GM12801 (cell line): ENCODE results near the gene C16orf54.

Source experiments
- TF ChIP-seq, protein P1 (sequence below): IDR thresholded peaks from one replicate; pipeline ENCODE4 v1.5.1; 2011; ENCODE audit warnings: control low read depth; ENCODE audit not compliant: insufficient read length; ENCODE audit errors: extremely low read depth

C16orf54 gene

DNA sequence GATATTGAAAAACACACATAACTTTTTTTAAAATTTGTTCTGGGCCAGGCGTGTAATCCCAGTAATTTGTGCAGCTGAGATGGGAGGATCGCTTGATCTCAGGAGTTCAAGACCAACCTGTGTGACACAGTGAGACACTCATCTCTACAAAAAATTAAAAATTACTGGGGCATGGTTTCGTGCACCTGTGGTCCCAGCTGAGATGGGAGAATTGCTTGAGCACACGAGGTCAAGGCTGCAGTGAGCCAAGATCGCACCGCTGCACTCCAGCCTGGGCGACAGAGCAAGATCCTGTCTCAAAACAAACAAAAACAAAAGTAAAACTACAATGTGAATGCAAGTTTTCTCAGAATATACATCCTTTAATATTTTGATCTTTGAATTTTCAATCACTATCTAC is 15.1 kb downstream of the C16orf54 start:
- TF ChIP-seq, protein P1, sequence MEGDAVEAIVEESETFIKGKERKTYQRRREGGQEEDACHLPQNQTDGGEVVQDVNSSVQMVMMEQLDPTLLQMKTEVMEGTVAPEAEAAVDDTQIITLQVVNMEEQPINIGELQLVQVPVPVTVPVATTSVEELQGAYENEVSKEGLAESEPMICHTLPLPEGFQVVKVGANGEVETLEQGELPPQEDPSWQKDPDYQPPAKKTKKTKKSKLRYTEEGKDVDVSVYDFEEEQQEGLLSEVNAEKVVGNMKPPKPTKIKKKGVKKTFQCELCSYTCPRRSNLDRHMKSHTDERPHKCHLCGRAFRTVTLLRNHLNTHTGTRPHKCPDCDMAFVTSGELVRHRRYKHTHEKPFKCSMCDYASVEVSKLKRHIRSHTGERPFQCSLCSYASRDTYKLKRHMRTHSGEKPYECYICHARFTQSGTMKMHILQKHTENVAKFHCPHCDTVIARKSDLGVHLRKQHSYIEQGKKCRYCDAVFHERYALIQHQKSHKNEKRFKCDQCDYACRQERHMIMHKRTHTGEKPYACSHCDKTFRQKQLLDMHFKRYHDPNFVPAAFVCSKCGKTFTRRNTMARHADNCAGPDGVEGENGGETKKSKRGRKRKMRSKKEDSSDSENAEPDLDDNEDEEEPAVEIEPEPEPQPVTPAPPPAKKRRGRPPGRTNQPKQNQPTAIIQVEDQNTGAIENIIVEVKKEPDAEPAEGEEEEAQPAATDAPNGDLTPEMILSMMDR, result no peak

DNA sequence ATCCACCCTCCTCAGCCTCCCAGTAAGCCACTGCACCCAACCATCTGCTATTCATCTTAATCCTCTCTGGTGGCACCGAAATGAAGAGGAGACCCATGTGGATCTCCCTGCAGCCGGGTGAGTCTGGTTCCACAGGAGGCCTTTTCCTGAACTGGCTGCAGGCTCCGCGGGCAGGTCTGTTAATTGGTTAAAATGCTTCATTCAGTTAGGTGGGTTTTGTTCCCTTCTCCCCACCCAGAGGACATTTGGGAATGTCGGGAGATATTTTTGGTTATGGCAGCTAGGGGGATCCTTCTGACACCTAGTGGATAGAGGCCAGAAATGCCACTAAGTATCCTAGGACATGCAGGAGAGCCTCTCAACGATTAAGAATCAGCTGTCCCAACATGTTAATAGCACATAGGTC is 16.7 kb downstream of the C16orf54 start:
- TF ChIP-seq, protein P1, result no peak

DNA sequence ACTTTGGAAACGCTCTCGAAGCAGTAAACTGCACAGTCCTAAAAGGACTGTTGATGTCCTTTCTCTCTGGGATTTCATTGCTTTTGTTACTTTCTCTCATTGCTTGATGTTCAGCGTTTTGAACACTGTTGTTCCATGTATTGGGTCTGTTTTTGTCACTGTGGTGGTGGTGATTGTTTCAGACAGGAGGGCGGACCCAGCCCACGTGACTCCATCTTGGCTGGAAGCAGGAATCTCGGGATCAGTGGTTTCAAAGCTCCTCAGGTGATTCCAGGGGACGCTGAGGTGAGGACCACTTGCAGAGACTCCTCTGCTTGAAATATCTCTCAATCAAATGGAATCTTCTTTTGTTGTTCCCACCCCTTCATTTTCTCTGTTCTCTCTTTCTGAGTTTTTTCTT is 18.3 kb downstream of the C16orf54 start:
- TF ChIP-seq, protein P1, result no peak

DNA sequence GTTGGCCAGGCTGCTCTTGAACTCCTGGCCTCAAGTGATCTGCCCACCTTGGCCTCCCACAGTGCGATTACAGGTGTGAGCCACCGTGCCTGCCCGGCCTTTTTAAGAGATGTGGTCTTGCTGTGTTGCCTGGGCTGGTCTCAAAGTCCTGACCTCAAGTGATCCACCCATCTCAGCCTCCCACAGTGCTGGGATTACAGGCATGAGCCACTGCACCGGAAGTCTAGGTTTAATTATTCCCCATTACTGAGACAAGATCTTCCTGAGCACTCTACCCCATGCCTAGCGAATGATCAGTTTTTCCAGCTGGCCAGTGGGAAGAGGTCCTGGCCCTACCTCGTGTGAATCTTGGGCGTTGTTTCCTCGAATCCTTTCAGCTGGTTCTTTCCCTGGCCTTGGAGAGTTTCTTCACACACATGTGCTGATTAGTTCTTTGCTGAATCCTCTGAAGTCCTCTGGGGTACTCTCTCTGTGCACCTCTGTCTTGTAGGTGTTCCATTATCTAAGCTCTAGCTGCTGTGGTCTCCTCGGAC is 18.9 kb downstream of the C16orf54 start:
- TF ChIP-seq, protein P1, result no peak

DNA sequence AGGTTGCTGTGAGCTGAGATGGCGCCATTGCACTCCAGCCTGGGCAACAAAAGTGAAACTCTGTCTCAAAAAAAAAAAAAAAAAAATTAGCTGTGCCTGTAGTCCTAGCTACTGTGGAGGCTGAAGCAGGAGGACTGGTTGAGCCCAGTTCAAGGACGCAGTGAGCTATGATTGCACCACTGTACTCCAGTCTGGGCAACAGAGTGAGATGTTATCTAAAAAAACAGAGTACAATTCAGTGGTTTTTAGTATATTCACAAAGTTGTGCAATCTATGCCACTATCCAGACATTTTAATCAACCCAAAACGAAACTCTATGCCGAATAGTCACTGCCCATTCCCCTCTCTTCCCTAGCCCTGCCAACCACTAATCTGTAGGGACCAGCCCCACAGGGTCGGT is 25.1 kb downstream of the C16orf54 start:
- TF ChIP-seq, protein P1, result no peak

DNA sequence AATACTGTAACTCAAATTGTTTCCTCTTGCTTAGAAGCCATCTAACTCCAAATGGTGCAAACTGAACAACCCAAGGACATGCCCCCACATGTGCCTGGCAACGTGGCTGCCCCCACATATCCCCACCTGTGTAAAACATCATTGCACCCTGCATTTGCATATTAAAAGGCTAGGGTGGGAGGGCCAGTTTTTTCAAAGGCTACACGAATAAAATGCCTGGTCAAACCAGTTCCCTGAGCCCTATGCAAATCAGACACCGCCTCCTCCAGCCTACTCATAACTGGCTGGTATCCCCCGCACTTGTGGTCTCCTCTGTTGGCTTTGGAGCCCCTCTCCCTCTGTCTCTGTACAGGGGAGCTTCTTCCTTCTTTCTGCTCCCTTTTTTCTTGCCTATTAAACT is 26.7 kb downstream of the C16orf54 start:
- TF ChIP-seq, protein P1, result no peak

DNA sequence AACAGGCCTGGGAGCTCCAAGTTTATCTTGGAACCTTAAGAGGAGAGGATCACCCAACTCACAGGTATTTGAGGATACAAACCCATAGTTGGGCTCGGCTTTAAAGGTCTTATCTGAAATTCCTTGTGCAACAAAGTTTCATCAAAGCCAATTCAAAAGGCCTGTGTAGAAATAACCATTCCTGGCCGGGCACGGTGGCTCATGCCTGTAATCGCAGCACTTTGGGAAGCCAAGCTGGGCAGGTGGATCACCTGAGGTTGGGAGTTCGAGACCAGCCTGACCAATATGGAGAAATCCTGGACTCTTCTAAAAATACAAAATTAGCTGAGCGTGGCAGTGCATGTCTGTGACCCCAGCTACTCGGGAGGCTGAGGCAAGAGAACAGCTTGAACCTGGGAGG is 28.7 kb downstream of the C16orf54 start:
- TF ChIP-seq, protein P1, result no peak

DNA sequence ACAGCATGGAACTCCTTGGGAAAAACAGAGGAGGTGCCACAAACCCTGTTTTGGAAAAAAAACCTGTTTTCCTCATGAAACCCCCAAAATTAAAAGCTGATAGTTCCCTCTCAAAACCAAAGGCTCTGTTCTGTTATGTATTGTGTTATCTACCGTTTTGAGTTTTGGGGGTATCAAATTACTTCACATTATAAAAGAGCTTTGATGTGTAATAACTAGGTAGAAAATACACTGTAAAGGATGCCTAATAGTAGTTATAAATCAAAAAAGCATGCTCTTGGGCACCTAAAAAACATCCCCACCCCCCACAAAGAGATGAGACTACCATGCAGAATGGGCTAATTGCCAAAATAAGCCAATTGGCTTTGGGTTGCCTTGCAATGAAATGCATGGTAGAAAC is 30.8 kb downstream of the C16orf54 start:
- TF ChIP-seq, protein P1, result no peak
